ENCODE results near the gene SFTA2.

GRCh38 chr6:30890646-30891449, 41.1 kb downstream of the SFTA2 start:
- TF ChIP-seq EZH2 (IDR thresholded peaks at IDR 0.05; ENCODE audit: insufficient read depth, poor library complexity, severe bottlenecking) = no peak
- TF ChIP-seq EZH2phosphoT487 (IDR thresholded peaks at IDR 0.05; ENCODE audit: insufficient read depth, low read depth) = no peak

Data from GM23248 (cell line).